Hypothalamus (tissue), 51 donors: ENCODE measurements around the gene EFNA3.

Source experiments
- DNase-seq, 51 donors: peaks; one replicate each; lab custom pipeline; 2025; lab: John Stamatoyannopoulos, UW

EFNA3 gene

GRCh38 chr1:155064111-155064831 is 14.4 kb upstream of the EFNA3 start:
- DNase-seq, result no peak

- no peak for DNase-seq
Observed at GRCh38 chr1:155064832-155065429, 13.7 kb upstream of the EFNA3 start.

GRCh38 chr1:155066777-155067176 is 11.9 kb upstream of the EFNA3 start:
- no peak for DNase-seq

- no peak for DNase-seq
Observed at GRCh38 chr1:155068599-155068998, 10.0 kb upstream of the EFNA3 start.

- DNase-seq, result peak in 4 of 51 donors; percentile 10 to 43 (median 16)
Observed at GRCh38 chr1:155069551-155070157, 9.0 kb upstream of the EFNA3 start.

GRCh38 chr1:155070158-155070621 is 8.4 kb upstream of the EFNA3 start:
- DNase-seq, result peak in 4 of 51 donors; percentile 12 to 38 (median 24)

- peak in 37 of 51 donors; percentile 14 to 79 (median 52) for DNase-seq
Observed at GRCh38 chr1:155070721-155071569, 7.7 kb upstream of the EFNA3 start.

GRCh38 chr1:155071701-155072100 is 6.9 kb upstream of the EFNA3 start:
- DNase-seq, result no peak

GRCh38 chr1:155072531-155073289 is 5.9 kb upstream of the EFNA3 start:
- no peak for DNase-seq

- DNase-seq, result no peak
Observed at GRCh38 chr1:155073377-155074242, 5.0 kb upstream of the EFNA3 start.

- no peak for DNase-seq
Observed at GRCh38 chr1:155075535-155075934, 3.1 kb upstream of the EFNA3 start.

- DNase-seq, result no peak
Observed at GRCh38 chr1:155076371-155076770, 2.3 kb upstream of the EFNA3 start.

- no peak for DNase-seq
Observed at GRCh38 chr1:155077346-155077745, 1.3 kb upstream of the EFNA3 start.

- no peak for DNase-seq
Observed at GRCh38 chr1:155077758-155078445, 735 bp upstream of the EFNA3 start.

GRCh38 chr1:155079210-155079486 is 511 bp downstream of the EFNA3 start:
- DNase-seq, result no peak

- DNase-seq, result peak in 3 of 51 donors; percentile 14 to 47 (median 24)
Observed at GRCh38 chr1:155079487-155080311, 1.1 kb downstream of the EFNA3 start.

GRCh38 chr1:155080312-155081228 is 1.9 kb downstream of the EFNA3 start:
- DNase-seq, result peak in 8 of 51 donors; percentile 9 to 47 (median 28)
